Astrocyte of the hippocampus (primary cell): ENCODE measurements around the gene LZTFL1.

Source experiments
- DNase-seq: peaks from one replicate; pipeline ENCODE4 v3.0.0; 2011; ENCODE audit warnings: low read depth, low spot score

The LZTFL1 gene

DNA sequence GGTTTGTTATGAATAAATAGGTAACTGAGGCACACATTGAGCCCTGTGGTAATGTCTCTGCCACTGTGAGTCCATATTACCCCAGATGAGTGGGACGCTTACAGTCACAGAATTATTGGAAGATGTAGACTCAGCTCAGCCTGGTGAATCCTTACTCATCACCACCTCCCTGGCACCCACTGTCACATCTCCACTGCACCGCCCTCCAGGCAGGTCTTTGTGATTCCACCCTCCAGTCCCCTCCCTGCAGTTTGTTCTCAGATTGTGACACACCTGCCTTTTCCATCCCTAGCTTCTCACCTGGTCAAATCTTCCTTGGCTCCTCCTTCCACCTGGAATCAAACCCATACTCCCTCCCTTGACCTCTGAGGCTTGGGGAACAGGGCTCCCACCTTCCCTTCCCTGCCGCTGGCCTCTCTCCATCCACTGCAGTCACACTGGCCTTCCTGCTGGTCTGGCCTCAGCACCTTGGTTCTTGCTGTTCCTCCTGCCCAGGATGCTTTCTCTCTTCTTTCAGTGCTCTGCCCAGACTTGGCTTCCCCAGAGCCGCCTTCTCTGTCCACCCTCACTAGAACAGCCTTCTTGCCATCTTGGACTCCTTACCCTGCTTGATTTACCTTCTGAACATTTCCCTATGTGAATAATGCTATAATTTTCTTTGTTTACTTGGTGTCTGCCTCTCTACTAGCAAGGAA is 55.0 kb downstream of the LZTFL1 start:
- no peak for DNase-seq

DNA sequence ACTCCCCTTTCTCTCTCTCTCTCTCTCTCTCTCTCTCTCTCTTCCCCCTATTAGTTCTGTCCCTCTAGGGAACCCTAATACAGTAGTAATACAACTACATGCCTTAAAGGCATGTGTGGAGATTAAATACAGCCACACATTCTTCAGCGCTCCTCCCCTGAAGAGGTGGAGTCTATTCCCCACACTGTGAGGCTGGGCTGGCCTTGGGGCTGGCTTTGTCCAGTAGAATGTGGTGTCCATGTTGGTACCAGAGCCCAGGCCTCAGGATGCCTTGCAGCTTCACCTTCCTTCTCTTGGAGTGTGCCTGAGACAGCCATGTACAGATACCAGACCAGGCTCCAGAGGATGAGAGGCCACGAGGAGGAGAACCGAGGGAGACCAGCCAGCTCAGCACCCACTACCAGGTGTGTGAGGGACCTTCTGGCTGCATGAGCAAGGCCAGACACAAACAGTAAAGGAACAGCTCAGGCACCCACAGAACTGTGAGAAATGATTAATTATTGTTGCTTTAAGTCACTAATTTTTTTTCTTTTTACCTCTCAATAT is 56.2 kb downstream of the LZTFL1 start:
- DNase-seq: no peak

DNA sequence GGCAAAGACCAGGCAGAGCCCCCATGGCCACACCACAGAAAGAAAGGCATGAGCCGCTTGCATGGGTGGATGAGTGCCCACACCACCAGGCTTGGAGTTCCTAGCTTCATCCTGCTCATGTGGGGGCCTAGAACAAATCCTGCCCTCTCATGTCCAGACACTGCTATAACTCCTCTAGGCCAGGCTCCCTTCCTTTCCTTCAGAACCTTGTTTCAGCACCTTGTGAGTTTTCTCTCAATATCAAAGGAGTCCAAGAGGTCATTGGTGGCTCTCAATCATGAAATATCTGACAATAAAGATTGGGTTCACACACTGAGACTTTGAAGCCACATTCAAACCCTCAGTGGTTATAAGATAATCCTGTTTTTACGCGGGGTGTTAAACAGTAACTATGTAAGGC is 58.3 kb downstream of the LZTFL1 start:
- no peak for DNase-seq

DNA sequence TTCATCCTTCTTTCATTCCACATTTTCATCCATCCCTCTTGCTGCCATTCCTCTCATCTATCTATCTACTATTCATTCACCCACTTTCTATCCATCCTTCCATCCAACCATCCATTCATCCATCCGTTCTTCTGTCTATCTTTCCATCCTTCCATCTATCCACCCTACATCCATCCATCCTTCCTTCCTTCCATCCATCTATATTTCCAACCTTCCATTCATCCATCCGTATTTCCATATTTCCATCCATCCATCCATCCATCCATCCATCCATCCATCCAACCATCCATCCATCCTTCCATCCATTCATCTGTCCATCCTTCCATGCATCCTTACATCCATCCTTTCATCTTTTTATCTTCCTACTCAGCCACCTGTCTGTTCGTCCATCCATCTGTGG is 59.5 kb downstream of the LZTFL1 start:
- DNase-seq: no peak

DNA sequence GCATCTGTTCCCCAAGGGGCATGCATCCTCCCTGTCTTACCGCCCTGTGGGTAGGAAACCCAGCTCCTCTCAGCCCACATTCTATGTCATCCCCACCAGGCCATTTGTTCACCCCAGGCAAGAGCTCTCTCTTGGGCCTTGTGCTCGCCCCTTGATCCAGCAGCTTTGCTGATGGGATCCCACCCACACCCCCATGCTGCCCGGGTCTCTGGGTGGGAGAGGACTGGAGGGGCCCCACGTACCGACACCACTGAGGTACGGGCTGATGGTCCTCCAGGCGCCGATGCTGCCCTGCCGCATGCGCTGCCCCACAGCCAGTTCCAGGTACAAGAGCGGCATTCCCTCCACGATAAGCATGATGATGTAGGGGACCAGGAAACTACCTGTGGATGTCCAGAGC is 60.1 kb downstream of the LZTFL1 start:
- no peak for DNase-seq

DNA sequence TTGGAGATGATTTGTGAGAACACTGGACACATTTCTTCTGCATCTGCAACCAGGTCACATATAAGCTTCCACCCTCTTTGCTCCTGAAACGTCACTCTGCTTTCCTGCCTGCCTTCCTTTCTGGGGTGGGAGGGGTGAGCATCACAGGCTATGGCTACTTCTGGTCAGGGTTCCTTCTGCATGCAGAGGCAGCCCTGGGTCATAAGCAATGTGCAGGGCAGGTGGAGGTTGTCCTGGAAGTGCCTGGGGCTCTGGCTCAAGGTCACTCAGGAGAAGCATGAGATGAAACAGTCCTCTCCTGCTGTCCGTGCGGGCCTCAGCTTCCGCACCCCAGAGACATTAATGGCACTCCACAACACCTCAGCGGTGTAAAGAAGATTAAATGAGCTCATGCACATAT is 60.6 kb downstream of the LZTFL1 start:
- no peak for DNase-seq

DNA sequence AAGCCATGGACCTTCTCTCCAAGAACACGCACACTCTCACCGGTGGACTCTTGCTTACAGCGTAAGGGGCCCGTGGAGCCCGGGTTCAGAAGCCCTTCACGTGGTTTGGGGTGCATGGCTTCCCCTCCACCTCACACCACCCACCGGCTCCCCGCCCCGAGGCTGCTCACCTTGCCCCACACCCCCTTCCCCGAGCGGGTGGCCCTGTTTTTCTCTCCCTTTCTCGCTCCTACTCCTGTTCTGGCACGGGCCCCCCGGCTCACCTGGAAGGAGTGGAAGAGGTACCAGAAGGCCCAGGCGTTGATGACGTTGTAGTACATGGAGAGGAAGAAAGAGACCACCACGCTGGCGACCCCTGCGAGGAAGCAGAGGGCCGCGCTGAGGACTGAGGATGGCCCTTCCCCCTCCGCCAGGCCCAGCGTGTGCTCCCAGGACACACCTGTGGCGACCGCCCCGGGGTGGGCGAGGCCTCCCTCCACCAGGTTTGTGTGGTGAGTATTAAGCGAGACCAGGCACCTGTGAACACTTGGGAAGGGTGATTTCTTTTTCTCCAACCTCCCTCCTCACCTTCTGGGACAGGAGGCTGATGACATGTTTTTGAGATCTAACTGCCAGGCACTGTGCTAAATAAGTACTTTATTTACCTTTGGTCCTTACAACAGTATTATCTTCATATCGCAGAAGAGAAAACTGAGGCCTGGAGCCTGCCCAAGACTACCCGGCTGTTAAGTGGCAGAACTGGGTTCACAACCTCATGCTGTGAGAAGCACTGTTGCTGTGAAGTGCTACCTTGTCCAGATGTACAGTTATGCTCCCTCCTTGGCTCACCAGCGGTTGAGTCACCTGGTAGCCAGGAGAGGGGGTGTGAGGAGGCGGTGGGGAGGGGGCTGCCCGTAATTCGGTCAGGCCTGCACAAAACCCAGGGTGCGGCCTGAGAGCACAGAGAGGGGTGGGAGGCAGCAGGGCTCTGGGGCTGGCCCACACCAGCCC is 61.9 kb downstream of the LZTFL1 start:
- DNase-seq: no peak

DNA sequence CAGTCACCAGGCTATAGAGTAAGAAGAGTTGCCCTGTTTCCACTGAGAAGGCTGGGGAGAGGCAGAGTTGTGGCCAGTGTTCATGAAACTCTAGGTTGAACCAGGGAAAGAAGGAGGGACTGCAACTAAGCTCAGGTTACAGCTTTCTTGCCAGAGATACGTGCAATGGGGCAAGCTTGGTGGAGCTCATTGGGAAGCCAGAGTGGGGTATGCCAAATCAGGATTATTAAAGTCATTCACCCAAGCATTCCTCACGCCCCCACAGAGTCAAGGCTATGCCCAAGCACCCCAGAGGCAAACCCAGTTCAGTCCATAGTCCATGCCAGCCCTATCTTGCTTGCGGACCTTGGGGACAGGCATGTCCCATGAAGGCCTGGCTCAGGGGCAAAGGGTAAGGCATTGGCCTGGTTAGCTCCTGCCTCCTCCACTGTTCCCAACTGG is 63.1 kb downstream of the LZTFL1 start:
- no peak for DNase-seq

DNA sequence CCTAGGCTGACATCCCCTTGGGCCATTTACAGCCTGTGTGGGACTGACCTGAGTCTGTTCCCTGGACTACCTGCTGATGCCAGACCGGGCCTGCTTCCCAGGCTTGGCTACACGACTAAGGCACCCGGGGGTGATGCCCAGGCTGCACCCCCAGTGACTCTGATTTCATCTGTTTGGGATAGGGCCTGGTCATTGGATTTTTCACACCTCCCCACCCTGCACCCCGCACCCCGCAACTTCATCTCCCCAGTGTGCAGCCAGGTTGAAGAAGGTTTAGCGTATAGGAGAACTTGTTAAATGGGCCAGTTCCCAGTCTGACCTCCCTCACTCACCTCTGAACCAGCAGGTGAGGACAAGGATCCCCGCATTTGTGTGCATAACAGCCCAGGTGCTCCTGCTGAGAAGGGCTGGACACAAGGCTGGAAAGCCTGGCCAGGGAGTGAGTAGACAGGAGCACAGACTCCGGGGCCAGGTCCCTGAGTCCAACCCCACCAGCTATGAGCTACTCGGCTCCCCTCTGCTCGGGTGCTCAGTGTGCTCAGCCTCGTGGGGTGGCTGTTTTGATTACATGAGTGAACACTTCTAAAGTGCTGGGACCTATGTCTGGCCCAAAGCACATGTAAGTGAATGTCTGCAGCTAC is 64.1 kb downstream of the LZTFL1 start:
- no peak for DNase-seq

DNA sequence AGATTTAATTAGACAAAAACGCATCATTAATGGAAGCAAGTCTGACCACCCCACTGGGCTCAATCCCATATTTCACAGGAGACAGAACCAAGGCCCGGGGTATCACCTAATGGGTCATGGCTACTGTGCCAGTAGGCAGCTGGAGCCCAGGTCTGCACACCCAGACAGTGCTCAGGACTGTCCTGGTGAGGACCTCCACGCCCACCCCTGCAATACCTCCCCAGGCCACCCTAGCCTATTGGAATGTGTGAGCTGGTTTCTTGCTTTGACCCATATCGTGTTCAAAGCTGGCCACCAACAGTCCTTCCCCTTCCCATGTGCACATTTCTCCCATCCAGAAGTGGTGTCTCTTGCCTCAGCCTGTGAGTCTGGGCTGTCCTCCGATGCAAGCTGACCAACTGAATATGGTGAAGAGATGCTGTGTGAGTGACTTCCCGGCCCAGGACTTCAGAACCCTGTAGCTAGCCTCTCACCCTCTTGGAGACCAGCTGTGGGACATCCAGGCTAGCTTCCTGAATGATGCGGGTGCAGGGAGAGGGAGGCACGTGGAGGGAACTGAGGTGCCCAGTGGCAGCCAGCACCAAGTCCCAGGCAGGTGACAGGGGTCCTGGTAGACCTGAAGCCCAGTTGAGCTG is 64.7 kb downstream of the LZTFL1 start:
- no peak for DNase-seq

DNA sequence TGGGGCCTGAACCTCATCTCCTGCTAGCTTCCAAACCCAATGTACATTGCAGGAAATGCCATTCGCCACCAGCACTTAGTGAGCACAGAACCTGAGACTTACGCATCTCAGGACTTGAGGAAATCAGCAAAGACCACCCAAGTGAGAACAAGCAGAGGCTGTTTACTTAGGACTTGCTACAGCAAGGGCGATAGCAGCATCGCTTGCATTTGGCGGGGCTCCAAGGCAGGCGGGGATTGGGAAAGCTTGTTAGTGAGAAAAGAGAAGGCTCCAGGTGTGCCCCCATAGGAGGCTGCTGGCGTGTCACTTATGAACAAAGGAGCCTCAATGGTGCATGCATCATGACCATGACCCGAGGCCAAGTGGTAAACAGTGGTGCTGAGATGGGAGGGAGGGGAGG is 65.3 kb downstream of the LZTFL1 start:
- DNase-seq: no peak

DNA sequence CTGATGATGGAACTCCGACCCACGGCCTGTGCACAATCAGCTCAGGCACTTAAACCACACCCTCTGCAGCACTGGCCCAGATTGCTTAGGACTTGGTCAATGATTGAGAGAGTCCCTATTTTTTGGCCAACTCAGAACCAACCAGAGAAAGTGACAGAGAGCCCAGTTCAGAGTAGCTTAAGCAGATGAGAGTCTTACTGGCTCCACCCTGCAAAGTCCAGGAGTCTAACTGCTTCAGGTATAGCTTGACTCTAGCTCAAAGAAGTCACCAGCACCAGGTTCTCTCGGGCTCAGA is 65.7 kb downstream of the LZTFL1 start:
- no peak for DNase-seq

DNA sequence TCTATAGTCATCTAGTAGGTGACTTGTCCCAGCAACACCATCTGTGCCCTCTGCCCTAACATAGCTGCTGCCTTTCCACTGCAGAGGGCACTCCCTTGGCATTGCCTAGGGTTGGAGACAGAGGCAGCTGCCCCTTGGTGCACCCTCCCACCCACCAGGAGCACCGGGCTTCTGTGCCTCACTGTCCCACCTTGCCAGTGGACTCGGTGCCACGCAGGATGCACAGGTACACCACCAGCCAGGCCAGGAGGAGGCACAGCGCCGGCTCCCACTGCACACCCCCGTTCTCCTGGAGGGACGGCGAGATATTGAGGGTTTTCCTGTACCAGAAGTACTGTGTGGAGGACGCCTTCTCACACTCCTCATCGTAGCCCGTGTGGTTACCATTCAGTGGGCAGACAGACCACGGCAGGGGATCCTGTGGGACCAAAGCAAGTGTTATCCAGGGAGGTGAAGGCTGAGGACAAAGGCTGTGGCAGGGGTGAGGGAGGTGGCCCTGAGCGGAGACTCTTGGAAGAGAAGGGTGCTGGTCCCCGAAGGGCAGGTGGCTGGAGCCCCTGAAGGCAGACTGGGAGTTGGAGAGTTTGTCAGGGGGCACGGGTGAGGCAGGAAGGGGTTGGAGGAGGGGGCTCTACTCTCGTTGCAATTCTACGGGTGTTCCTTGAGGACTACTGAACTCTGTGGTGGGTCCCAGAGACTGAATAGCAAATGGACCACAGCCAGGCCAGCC is 66.2 kb downstream of the LZTFL1 start:
- DNase-seq: no peak

DNA sequence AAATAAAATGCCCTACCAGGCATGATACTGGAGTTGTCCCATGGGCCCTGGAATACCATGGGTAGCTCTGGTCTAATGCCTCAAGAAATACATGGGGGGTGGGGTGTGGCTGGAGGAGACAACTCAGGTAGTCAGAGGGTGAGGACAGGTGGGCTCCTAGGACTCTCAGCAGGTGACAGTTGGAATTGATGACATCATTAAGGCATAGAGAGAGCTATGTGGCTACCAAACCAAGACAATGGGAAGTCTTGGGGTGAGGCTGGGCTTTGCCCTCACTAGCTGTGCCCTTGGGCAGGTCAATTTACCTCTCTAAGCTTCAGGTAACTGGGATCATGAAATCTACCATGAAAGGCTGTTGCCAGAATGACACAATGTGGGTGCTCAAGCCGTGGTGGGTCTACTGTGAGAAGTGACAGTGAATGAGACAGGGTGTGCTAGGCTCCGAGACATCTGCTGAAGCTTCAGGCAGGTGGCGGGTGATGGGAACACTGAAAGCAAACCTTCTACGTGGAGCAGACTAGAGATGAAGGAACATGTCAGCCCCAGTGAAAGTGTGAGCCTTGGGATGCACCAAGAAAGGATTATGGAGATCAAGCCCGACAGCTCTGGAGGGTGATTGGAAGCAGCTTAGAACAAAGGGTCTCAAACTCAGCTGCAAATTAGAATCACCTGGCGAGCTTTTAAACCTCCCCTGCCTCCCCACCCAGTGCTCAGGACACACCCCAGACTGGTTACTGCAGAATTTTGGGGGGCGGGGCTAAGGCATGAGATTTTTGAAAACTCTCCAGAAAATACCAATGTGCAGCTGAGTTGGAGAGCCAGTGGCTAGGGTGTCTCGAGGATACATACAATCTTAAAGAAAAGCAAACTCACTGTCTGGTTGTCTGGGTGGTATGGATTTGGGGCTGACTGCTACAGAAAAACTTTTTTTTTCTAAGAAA is 67.1 kb downstream of the LZTFL1 start:
- no peak for DNase-seq

DNA sequence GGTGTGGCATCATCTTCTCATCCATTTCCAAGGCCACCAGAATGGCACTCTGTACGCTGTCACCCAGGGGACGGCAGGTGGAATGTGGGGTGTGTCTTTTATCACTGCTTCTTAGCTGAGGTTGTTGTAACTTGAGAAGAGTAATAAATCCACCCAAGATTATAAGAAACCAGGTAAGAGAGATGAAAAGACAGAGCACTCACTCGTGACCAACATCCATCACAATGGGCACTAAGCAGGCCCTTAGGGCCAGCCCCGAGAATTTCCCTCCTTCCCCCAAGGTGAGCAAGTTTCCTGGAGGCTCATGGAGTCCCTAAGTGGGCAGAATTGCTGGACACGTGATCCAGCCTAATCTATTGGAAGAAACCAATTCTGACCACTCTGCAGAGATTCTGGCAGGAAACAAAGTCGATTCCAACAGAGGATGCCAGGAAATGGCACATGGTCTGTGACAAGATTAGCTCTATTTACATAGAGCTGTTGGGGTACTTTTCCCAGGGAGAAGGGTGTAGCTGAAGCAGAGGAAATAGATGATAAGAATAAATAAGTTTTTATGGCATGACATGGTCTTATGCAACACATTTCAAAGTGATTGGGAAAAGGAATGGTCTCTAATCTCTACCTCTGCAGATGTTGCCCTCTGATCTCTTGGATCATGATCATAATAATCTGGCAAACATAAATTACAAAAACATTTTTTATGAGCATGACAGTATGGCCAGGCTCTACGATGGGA is 68.0 kb downstream of the LZTFL1 start:
- no peak for DNase-seq
